ENCODE results near the gene DNMT1. TPM values are rescaled to one million over a fixed set of nuclear protein-coding genes. Genes with fewer than 3 reads are reported as not detected.
"Not testable (repeated sequence)": the region's sequence is repeated elsewhere in the genome, so short reads cannot be mapped to it uniquely, and the experiment has no call there.

Gene DNMT1
- total RNA-seq, 1 donor from 2014 or later, result 57.7 TPM

GRCh38 chr19:10222201-10222890 lies 27.6 kb upstream of the DNMT1 start:
- DNase-seq (ENCODE audit: low spot score), result no peak

DNA sequence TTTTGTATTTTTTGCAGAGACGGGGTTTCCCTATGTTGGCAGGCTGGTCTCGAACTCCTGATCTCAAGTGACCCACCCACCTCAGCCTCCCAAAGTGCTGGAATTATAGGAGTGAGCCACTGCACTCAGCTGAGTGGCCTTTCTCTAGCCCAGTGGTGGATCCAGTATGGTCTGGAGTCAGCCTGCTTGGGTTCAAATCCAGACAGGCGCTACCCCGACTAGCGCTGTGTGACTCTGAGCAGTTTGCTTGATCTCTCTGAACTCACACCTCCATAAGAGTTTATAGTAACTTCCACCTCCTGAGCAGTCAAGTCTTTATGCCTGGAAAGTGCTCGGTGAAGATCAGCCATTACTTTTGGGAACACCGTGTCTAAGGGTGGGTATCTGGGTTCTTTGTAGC lies 25.9 kb upstream of the DNMT1 start:
- DNase-seq (ENCODE audit: low spot score), result no peak

GRCh38 chr19:10219678-10220077 lies 24.9 kb upstream of the DNMT1 start:
- no peak for DNase-seq (ENCODE audit: low spot score)

- no peak for DNase-seq (ENCODE audit: low spot score)
Measured at GRCh38 chr19:10217085-10217484, 22.3 kb upstream of the DNMT1 start.

GRCh38 chr19:10214784-10215183 lies 20.0 kb upstream of the DNMT1 start:
- no peak for DNase-seq (ENCODE audit: low spot score)

GRCh38 chr19:10211691-10212090 lies 16.9 kb upstream of the DNMT1 start:
- DNase-seq (ENCODE audit: low spot score), result no peak

- DNase-seq (ENCODE audit: low spot score), result no peak
Measured at GRCh38 chr19:10211061-10211460, 16.3 kb upstream of the DNMT1 start.

GRCh38 chr19:10209315-10209714 lies 14.6 kb upstream of the DNMT1 start:
- no peak for DNase-seq (ENCODE audit: low spot score)

DNA sequence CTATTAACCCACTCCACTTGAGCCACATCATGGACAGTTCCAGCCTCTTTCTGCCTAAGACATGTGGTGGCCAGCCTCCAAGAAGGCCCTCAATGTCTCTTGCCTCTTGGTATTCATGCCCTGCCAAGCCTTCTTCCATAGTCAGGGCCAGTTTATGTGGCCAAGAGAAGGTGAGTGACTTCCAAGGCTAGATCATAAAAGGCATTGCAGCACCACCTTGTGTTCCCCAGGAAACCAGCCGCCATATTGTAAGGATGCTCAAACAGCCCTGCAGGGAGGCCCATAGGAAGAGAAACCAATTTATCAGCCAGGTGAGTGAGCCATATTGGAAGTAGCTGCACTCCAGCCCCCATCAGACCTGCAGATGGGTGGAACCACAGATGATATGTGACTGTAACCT lies 12.3 kb upstream of the DNMT1 start:
- no peak for DNase-seq (ENCODE audit: low spot score)

DNA sequence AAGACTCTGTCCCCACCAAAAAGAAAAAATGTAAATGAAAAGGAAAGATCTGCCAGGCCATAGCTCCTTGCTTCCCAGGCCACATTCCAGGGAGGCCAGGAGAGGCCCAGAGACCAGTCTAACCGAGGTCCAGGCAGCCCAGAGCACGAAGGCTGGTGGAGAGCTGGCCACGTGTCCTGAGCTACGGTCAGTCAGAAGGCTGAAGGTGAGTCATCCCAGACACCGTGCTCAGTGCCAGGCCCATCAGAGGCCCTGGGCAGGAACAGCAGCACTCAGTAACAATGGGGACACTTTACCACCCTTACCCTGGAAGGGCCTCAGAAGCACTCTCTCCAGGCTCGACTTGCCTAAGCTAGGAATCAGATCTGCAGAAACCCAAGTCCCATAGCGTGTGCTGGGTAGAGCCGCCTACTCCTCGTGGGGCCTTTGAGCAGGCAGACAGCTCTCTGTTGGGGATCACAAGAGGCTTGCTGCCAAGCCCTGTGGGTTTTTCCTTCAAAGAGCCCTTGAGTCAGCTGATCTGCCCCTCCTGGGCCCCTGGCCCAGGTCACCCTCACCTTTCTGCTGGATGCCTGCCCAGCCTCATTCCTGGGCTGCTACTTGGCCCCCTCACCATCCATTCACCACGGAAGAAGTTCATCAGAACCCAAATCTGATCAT lies 11.6 kb upstream of the DNMT1 start:
- DNase-seq (ENCODE audit: low spot score), result no peak

DNA sequence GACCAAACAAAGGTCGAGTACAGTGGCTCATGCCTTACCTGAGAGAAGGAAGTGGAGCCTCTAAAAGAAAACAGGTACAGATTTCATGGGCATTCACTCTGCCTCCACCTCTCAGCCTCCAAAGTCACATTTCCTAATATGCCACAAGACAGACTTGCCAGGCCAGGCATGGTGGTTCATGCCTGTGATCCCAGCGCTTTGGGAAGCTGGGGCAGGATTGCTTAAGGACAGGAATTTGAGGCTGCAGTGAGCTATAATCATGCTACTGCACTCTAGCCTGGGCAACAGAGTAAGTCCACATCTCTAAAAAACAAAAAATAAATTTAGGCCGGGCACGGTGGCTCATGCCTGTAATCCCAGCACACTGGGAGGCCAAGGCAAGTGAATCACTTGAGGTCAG lies 10.9 kb upstream of the DNMT1 start:
- DNase-seq (ENCODE audit: low spot score), result no peak

- no peak for DNase-seq (ENCODE audit: low spot score)
Measured at GRCh38 chr19:10203686-10204085, 8.9 kb upstream of the DNMT1 start.

GRCh38 chr19:10201176-10201575 lies 6.4 kb upstream of the DNMT1 start:
- no peak for DNase-seq (ENCODE audit: low spot score)

GRCh38 chr19:10200101-10200500 lies 5.3 kb upstream of the DNMT1 start:
- not testable (repeated sequence) for DNase-seq (ENCODE audit: low spot score)

- not testable (repeated sequence) for DNase-seq (ENCODE audit: low spot score)
Measured at GRCh38 chr19:10198889-10199644, 4.3 kb upstream of the DNMT1 start.

DNA sequence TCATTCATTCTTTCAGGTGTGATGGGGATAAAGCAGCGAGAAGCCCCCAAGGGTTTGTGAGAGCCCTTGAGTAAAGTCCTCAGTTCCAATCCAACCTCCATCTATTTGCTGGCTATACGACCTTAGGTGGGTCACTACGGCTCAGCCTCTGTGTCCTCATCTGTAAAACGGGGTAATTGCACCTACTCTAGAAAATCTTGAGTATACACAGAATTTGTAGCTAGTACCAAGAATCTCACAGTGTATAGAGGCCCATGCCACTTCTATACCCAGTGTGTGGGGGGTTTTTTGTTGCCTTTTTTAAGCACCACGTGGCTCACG lies 406 bp upstream of the DNMT1 start:
- DNase-seq (ENCODE audit: low spot score), result no peak

DNA sequence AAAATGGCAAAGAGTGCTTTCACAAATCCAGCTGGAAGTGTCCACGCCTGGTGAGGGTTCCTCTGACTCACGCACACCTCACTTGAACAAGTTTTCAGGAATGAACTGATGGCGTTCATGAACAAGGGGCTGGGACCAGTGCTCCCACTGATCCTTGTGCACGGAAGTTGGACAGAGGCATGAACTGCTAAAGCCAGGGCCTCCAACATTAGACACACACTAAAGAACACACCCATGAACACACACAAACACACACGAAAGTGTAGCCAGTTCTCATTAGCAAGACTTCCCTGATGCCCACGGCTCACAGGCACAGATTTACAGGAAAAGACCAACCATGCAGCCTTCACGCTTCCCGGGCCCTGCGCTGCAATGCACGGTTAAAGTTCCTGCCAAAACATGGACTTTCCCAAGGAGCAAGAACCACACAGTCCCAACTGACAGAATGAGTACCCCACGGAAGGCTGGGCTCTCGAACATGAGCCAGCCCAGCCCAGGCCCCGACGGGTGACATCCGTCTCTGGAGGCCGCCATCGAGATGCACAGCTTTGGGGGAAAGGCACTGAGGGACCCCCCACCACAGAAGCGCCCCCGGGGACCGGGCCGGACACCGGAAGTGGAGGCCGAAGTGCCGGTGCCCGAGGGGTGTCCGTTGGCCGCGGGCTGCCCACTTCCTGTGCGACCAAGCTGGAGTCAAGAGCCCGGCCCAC lies 808 bp downstream of the DNMT1 start:
- DNase-seq (ENCODE audit: low spot score), result peak; percentile 92

DNA sequence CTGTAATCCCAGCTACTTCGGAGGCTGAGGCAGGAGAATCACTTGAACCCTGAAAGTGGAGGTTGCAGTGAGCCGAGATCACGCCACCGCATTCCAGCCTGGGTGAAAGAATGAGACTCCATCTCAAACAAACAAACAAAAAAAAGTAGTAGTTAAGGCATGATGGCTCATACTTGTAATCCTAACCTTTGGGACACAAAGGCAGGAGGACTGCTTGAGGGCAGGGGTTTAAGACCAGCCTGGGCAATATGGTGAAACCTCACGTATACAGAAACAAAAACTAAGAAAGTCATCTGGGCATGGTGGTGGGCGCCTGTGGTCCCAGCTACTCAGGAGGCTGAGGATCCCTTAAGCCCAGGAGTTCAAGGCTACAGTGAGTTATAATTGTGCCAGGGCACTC lies 1.8 kb downstream of the DNMT1 start:
- DNase-seq (ENCODE audit: low spot score), result no peak

- no peak for DNase-seq (ENCODE audit: low spot score)
Measured at GRCh38 chr19:10191347-10191746, 3.4 kb downstream of the DNMT1 start.

- DNase-seq (ENCODE audit: low spot score), result no peak
Measured at GRCh38 chr19:10190026-10190425, 4.7 kb downstream of the DNMT1 start.

DNA sequence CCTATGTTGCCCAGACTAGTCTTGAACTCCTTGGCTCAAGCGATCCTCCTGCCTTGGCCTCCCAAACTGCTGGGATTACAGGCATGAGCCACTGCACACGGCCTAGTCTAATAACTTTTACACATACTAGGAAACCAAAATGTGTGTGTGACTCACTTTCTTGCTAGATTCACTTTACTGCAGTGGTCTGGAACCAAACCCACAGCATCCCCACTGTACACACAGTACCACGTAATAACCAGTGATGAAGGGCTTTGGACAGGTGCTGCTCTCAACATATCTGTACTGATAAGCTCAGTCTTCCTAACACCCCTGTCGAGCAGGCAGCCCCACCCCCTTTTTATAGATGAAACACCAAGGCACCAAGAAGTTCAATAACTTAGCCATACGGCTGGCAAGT lies 5.1 kb downstream of the DNMT1 start:
- no peak for DNase-seq (ENCODE audit: low spot score)

GRCh38 chr19:10187315-10187714 lies 7.4 kb downstream of the DNMT1 start:
- DNase-seq (ENCODE audit: low spot score), result no peak
